Skeletal muscle tissue (tissue), 4 donors: ENCODE data around the gene VHLL. TPM values are rescaled to one million over a fixed set of nuclear protein-coding genes. Genes with fewer than 3 reads are reported as not detected.
A peak's percentile ranks its signal among the peaks of the same experiment; 100 is the strongest.
"Not testable (repeated sequence)": the region's sequence is repeated elsewhere in the genome, so short reads cannot be mapped to it uniquely, and the experiment has no call there.

Experiments used
- H3K27ac ChIP-seq: one replicate; pipeline ENCODE4 v1.7.0; 2013; ENCODE audit warnings: mild to moderate bottlenecking, low read depth, low read length, inconsistent platforms
- H3K27me3 ChIP-seq, 3 donors: one replicate each; pipeline ENCODE4 v1.7.0; 2013; ENCODE audit warnings: low read length in 3 of 3; ENCODE audit not compliant: control insufficient read depth in 3 of 3, insufficient read depth in 3 of 3
- H3K36me3 ChIP-seq, 3 donors: one replicate each; pipeline ENCODE4 v1.7.0; 2013; ENCODE audit warnings: low read length in 3 of 3; ENCODE audit not compliant: control insufficient read depth in 3 of 3, insufficient read depth in 3 of 3
- H3K4me1 ChIP-seq, 3 donors: one replicate each; pipeline ENCODE4 v1.7.0; 2013; ENCODE audit warnings: low read length in 3 of 3, mild to moderate bottlenecking in 3 of 3; ENCODE audit not compliant: control insufficient read depth in 3 of 3, insufficient read depth in 3 of 3
- H3K4me3 ChIP-seq, 3 donors: one replicate each; pipeline ENCODE4 v1.7.0; 2013; ENCODE audit warnings: low read length in 3 of 3
- H3K9ac ChIP-seq, 3 donors: one replicate each; pipeline ENCODE4 v1.7.0; 2013; ENCODE audit warnings: low read length in 3 of 3, mild to moderate bottlenecking in 3 of 3, moderate library complexity in 2 of 3, low read depth in 1 of 3
- H3K9me3 ChIP-seq, 3 donors: one replicate each; pipeline ENCODE4 v1.7.0; 2013; ENCODE audit warnings: low read length in 3 of 3; ENCODE audit not compliant: control insufficient read depth in 3 of 3
- total RNA-seq: library from RNA; depleted of rRNA; stranded (reverse); fragments of >200 nt; gene quantifications from one replicate; pipeline ENCODE4 v1.2.3, GENCODE V29; 2014
- donor health status: Osteomylitis.

The VHLL gene
- total RNA-seq = not detected

- H3K9me3 ChIP-seq = no peaks in the 10 kb centered on the region
- H3K9ac ChIP-seq = no peak within 1 kb of the TSS
- peaks cover 0 to 5% (median 0%) of the 10 kb centered on the region in 3 donors for H3K36me3 ChIP-seq
- peaks cover 8 to 18% (median 8%) of the 10 kb centered on the region in 3 donors for H3K4me1 ChIP-seq
- H3K27me3 ChIP-seq = no peaks in the 10 kb centered on the region
- no peak within 1 kb of the TSS for H3K27ac ChIP-seq
- H3K4me3 ChIP-seq = no peak within 1 kb of the TSS
Measured at GRCh38 chr1:156298852-156299357, at the start of gene VHLL. Gene VHLL (minus strand): TSS chr1:156299307. CDS start chr1:156299189, 118 bp downstream.

- no peak overlapping the region for H3K27ac ChIP-seq
- no peak overlapping the region for H3K9ac ChIP-seq
- H3K4me1 ChIP-seq = no peaks in the 10 kb centered on the region
- H3K4me3 ChIP-seq = no peak overlapping the region
- no peaks in the 10 kb centered on the region for H3K36me3 ChIP-seq
- peaks cover 0 to 4% (median 0%) of the 10 kb centered on the region in 3 donors for H3K27me3 ChIP-seq
- no peaks in the 10 kb centered on the region for H3K9me3 ChIP-seq
Measured at GRCh38 chr1:156347331-156347730, 48.2 kb upstream of the VHLL start.

DNA sequence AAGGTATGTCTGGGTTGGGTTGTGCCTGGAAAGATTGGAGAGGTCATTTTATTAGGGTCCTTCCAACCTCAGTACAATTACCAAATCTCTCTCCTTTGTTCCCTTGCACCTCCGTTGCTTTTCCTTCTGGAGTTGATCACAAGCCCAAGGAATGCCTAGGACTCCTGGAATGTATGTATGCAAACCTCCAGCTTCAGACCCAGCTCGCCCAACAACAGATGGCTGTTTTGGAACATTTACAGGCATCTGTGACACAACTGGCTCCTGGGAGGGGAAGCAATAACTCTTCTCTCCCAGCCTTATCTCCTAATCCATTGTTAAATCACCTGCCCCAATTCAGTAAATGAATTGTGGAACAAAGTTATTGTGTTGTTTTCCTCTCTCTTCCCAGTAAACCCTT lies 47.5 kb upstream of the VHLL start:
- Histone ChIP-seq H3K27me3 (peaks cover 0 to 4% (median 0%) of the 10 kb centered on the region in 3 donors), H3K4me1 (no peaks in the 10 kb centered on the region), H3K9ac (no peak overlapping the region), H3K4me3 (no peak overlapping the region), H3K36me3 (no peaks in the 10 kb centered on the region), H3K27ac (no peak overlapping the region), H3K9me3 (no peaks in the 10 kb centered on the region)

DNA sequence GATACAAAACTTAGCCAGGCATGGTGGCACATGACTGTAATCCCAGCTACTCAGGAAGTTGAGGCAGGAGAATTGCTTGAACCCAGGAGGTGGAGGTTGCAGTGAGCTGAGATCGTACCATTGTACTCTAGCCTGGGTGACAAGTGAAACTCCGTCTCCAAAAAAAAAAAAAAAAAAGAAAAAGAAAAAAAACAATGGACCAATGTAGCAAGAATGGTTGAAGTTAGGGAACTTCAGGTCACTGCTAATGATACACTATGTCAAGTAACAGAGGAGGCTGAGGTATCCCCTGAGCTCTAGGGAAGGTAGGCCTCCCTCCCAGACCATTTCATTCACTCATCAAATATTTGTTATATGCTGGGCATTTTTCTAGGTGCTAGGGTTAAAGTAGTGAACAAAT lies 46.9 kb upstream of the VHLL start:
- H3K4me3 ChIP-seq, H3K36me3 ChIP-seq, H3K27ac ChIP-seq, H3K27me3 ChIP-seq, H3K4me1 ChIP-seq, H3K9ac ChIP-seq, H3K9me3 ChIP-seq: not testable (repeated sequence)

DNA sequence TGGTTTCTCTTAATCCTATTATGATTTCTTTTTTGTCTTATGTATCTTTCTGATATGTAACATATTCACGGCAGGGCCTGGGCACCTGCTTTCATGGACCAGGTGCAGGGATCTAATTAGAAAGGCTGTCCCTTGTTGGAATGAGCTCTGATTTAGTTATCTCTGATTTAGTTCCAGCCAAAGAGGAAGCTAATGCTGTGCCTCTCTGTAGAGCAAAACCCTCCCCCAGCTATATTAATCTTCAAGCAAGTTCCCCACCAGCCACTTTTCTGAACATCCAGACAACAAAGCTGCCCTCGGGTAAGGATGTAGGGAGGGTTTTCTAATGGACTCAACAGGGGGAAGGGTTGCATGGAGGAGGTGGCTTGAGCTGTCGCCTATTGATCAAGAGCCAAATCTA lies 45.3 kb upstream of the VHLL start:
- Histone ChIP-seq H3K9ac (no peak overlapping the region), H3K27me3 (peaks cover 0 to 4% (median 0%) of the 10 kb centered on the region in 3 donors), H3K36me3 (no peaks in the 10 kb centered on the region), H3K4me3 (no peak overlapping the region), H3K4me1 (no peaks in the 10 kb centered on the region), H3K9me3 (no peaks in the 10 kb centered on the region), H3K27ac (no peak overlapping the region)

- no peaks in the 10 kb centered on the region for H3K9me3 ChIP-seq
- no peak overlapping the region for H3K4me3 ChIP-seq
- no peaks in the 10 kb centered on the region for H3K36me3 ChIP-seq
- no peak overlapping the region for H3K9ac ChIP-seq
- H3K4me1 ChIP-seq = peaks cover 0 to 2% (median under 1%) of the 10 kb centered on the region in 3 donors
- H3K27ac ChIP-seq = no peak overlapping the region
- H3K27me3 ChIP-seq = peaks cover 0 to 4% (median 0%) of the 10 kb centered on the region in 3 donors
Measured at GRCh38 chr1:156342166-156342955, 43.3 kb upstream of the VHLL start.

GRCh38 chr1:156338180-156338976 lies 39.3 kb upstream of the VHLL start, which contains the start of the genes CCT3 and TSACC:
Gene CCT3 (minus strand): TSS chr1:156338292. CDS start chr1:156338184, 108 bp downstream.
Gene TSACC (plus strand): TSS chr1:156338526. CDS start chr1:156339758, 1,232 bp downstream.
- H3K9me3 ChIP-seq = no peaks in the 10 kb centered on the region

DNA sequence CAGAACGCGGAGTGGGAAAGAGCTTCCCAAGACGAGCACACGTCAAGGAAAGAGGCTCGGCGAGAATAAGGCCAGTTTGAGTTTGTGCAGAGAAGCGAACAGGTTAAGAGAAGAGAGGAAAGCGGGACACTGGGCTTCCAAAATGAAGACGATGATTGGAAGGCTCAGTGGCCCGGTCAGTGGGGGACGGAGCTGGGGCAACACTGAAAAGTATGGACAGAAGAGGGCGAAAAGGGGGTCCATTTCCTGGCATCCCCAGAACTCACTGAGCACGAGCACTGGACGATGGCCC lies 38.7 kb upstream of the VHLL start:
- peaks cover 8 to 23% (median 18%) of the 10 kb centered on the region in 3 donors for H3K4me1 ChIP-seq
- peak overlapping the region; percentile 80 to 89 (median 84) for H3K9ac ChIP-seq
- H3K36me3 ChIP-seq = peaks cover 14 to 29% (median 24%) of the 10 kb centered on the region in 3 donors
- H3K9me3 ChIP-seq = no peaks in the 10 kb centered on the region
- peak overlapping the region; percentile 65 for H3K27ac ChIP-seq
- H3K27me3 ChIP-seq = no peaks in the 10 kb centered on the region
- peak overlapping the region; percentile 78 to 98 (median 88) for H3K4me3 ChIP-seq

More at GRCh38 chr1:156338180-156338976, 39.3 kb upstream of the VHLL start, which contains the start of the genes CCT3 and TSACC:
- H3K4me3 ChIP-seq = peak within 1 kb of the TSS; percentile 78 to 98 (median 88)
- H3K36me3 ChIP-seq = peaks cover 11 to 27% (median 20%) of the 10 kb centered on the region in 3 donors
- peak within 1 kb of the TSS; percentile 65 for H3K27ac ChIP-seq
- no peaks in the 10 kb centered on the region for H3K27me3 ChIP-seq
- peaks cover 8 to 23% (median 18%) of the 10 kb centered on the region in 3 donors for H3K4me1 ChIP-seq
- peak within 1 kb of the TSS; percentile 84 to 90 (median 89) for H3K9ac ChIP-seq

GRCh38 chr1:156337052-156337887 lies 38.2 kb upstream of the VHLL start:
- H3K4me1 ChIP-seq = peaks cover 8 to 23% (median 18%) of the 10 kb centered on the region in 3 donors
- H3K9me3 ChIP-seq = no peaks in the 10 kb centered on the region
- H3K27ac ChIP-seq = peak overlapping the region; percentile 65
- H3K36me3 ChIP-seq = peaks cover 17 to 35% (median 29%) of the 10 kb centered on the region in 3 donors
- no peaks in the 10 kb centered on the region for H3K27me3 ChIP-seq
- H3K4me3 ChIP-seq = peak overlapping the region; percentile 78 to 98 (median 88)
- peak overlapping the region; percentile 80 to 89 (median 84) for H3K9ac ChIP-seq
